Measurements from ENCODE around the gene TBC1D8.
A peak's percentile ranks its signal among the peaks of the same experiment; 100 is the strongest.

The TBC1D8 gene

GRCh38 chr2:101026923-101027469 lies 124.2 kb downstream of the TBC1D8 start:
- DNase-seq (ENCODE audit: low spot score) = no peak

- no peak for DNase-seq (ENCODE audit: low spot score)
Observed at GRCh38 chr2:101026253-101026701, 124.9 kb downstream of the TBC1D8 start.

- DNase-seq (ENCODE audit: low spot score) = no peak
Observed at GRCh38 chr2:101025561-101025960, 125.6 kb downstream of the TBC1D8 start.

GRCh38 chr2:101023327-101024107 lies 127.7 kb downstream of the TBC1D8 start:
- DNase-seq (ENCODE audit: low spot score) = no peak

- DNase-seq (ENCODE audit: low spot score) = no peak
Observed at GRCh38 chr2:101022221-101022620, 129.0 kb downstream of the TBC1D8 start.

GRCh38 chr2:101018934-101019333 lies 132.2 kb downstream of the TBC1D8 start:
- DNase-seq (ENCODE audit: low spot score) = peak; percentile 43

- no peak for DNase-seq (ENCODE audit: low spot score)
Observed at GRCh38 chr2:101017371-101017770, 133.8 kb downstream of the TBC1D8 start.

GRCh38 chr2:101014264-101014857 lies 136.8 kb downstream of the TBC1D8 start:
- no peak for DNase-seq (ENCODE audit: low spot score)

GRCh38 chr2:101012706-101013181 lies 138.4 kb downstream of the TBC1D8 start:
- DNase-seq (ENCODE audit: low spot score) = peak; percentile 63

GRCh38 chr2:101012054-101012705 lies 139.0 kb downstream of the TBC1D8 start:
- no peak for DNase-seq (ENCODE audit: low spot score)

GRCh38 chr2:101011152-101011551 lies 140.0 kb downstream of the TBC1D8 start:
- DNase-seq (ENCODE audit: low spot score) = no peak

GRCh38 chr2:101007415-101008345 lies 143.5 kb downstream of the TBC1D8 start:
- peak; percentile 40 for DNase-seq (ENCODE audit: low spot score)

GRCh38 chr2:101006065-101006715 lies 145.0 kb downstream of the TBC1D8 start:
- no peak for DNase-seq (ENCODE audit: low spot score)

GRCh38 chr2:101004620-101005325 lies 146.4 kb downstream of the TBC1D8 start:
- no peak for DNase-seq (ENCODE audit: low spot score)

- DNase-seq (ENCODE audit: low spot score) = no peak
Observed at GRCh38 chr2:101003278-101003775, 147.9 kb downstream of the TBC1D8 start.

- no peak for DNase-seq (ENCODE audit: low spot score)
Observed at GRCh38 chr2:101002562-101003277, 148.5 kb downstream of the TBC1D8 start.

- peak; percentile 98 for DNase-seq (ENCODE audit: low spot score)
Observed at GRCh38 chr2:101001691-101002561, 149.3 kb downstream of the TBC1D8 start, which contains the start of gene RPL31. Gene RPL31 (plus strand): TSS chr2:101002289. CDS start chr2:101002702, 413 bp downstream.

- DNase-seq (ENCODE audit: low spot score) = no peak
Observed at GRCh38 chr2:100999995-101000394, 151.2 kb downstream of the TBC1D8 start.

All from cerebellar cortex (tissue), 1 donor.